Measurements from ENCODE around the gene CNTN1. TPM values are rescaled to one million over a fixed set of nuclear protein-coding genes. Genes with fewer than 3 reads are reported as not detected.

CNTN1 gene
- polyA plus RNA-seq, 1 donor from 2014 or later: 101 TPM

- Histone ChIP-seq H4K20me1 (ENCODE audit: insufficient read depth) (no peaks in the 10 kb centered on the region), H3K4me2 (ENCODE audit: low read length) (no peak overlapping the region), H3K27me3 (ENCODE audit: insufficient read depth, low read depth, low read length) (no peaks in the 10 kb centered on the region), H2AFZ (ENCODE audit: low read depth, low read length) (no peak overlapping the region), H3K79me2 (replicated peaks; ENCODE audit: insufficient read depth, low read length) (no peaks in the 10 kb centered on the region), H3K9me2 (ENCODE audit: insufficient read depth, low read length) (no peaks in the 10 kb centered on the region), H3K4me3 (ENCODE audit: low read length) (no peak overlapping the region), H3K36me3 (ENCODE audit: insufficient read depth, low read length) (no peaks in the 10 kb centered on the region), H3K9me3 (ENCODE audit: low read length) (no peaks in the 10 kb centered on the region), H3K9ac (ENCODE audit: low read length) (no peak overlapping the region), H3F3A (ENCODE audit: insufficient read depth, low read length, poor library complexity, severe bottlenecking) (no peaks in the 10 kb centered on the region), H3K27ac (ENCODE audit: low read length) (no peak overlapping the region)
- no peak for TF ChIP-seq SMC3 (conservative IDR thresholded peaks at IDR 0.05; ENCODE audit: poor library complexity)
- TF ChIP-seq RAD21 (conservative IDR thresholded peaks at IDR 0.05): no peak
- no peak for TF ChIP-seq EP300 (conservative IDR thresholded peaks at IDR 0.05; ENCODE audit: poor library complexity, severe bottlenecking)
- TF ChIP-seq MXI1 (conservative IDR thresholded peaks at IDR 0.05; ENCODE audit: poor library complexity, severe bottlenecking): no peak
- TF ChIP-seq TAF1 (IDR thresholded peaks at IDR 0.05; ENCODE audit: low read depth): no peak
- no peak for TF ChIP-seq EZH2 (IDR thresholded peaks at IDR 0.05; ENCODE audit: borderline replicate concordance, insufficient read depth, low read length, poor library complexity, severe bottlenecking)
- no peak for TF ChIP-seq POLR2AphosphoS5 (IDR thresholded peaks at IDR 0.05)
- no peak for TF ChIP-seq REST (IDR thresholded peaks at IDR 0.05; ENCODE audit: borderline replicate concordance)
- TF ChIP-seq CTCF (IDR thresholded peaks at IDR 0.05; ENCODE audit: poor library complexity, severe bottlenecking): no peak
These were observed 219.4 kb downstream of the CNTN1 start for GRCh38 chr12:40911676-40912075.

GRCh38 chr12:40915172-40915571 is 222.9 kb downstream of the CNTN1 start:
- TF ChIP-seq RAD21 (conservative IDR thresholded peaks at IDR 0.05) (no peak), SMC3 (conservative IDR thresholded peaks at IDR 0.05; ENCODE audit: poor library complexity) (no peak), EZH2 (IDR thresholded peaks at IDR 0.05; ENCODE audit: borderline replicate concordance, insufficient read depth, low read length, poor library complexity, severe bottlenecking) (no peak), POLR2AphosphoS5 (IDR thresholded peaks at IDR 0.05) (no peak), REST (IDR thresholded peaks at IDR 0.05; ENCODE audit: borderline replicate concordance) (no peak), CTCF (IDR thresholded peaks at IDR 0.05; ENCODE audit: poor library complexity, severe bottlenecking) (no peak), TAF1 (IDR thresholded peaks at IDR 0.05; ENCODE audit: low read depth) (no peak)

More at GRCh38 chr12:40915172-40915571, 222.9 kb downstream of the CNTN1 start:
- Histone ChIP-seq H3K79me2 (replicated peaks; ENCODE audit: insufficient read depth, low read length) (no peaks in the 10 kb centered on the region), H3K27me3 (ENCODE audit: insufficient read depth, low read depth, low read length) (no peaks in the 10 kb centered on the region), H3K4me2 (ENCODE audit: low read length) (no peak overlapping the region), H3K9me3 (ENCODE audit: low read length) (no peaks in the 10 kb centered on the region), H4K20me1 (ENCODE audit: insufficient read depth) (no peaks in the 10 kb centered on the region), H3F3A (ENCODE audit: insufficient read depth, low read length, poor library complexity, severe bottlenecking) (no peaks in the 10 kb centered on the region), H3K9me2 (ENCODE audit: insufficient read depth, low read length) (no peaks in the 10 kb centered on the region), H3K4me3 (ENCODE audit: low read length) (no peak overlapping the region), H2AFZ (ENCODE audit: low read depth, low read length) (no peak overlapping the region), H3K36me3 (ENCODE audit: insufficient read depth, low read length) (no peaks in the 10 kb centered on the region), H3K9ac (ENCODE audit: low read length) (no peak overlapping the region), H3K27ac (ENCODE audit: low read length) (no peak overlapping the region)

All from neural cell (in vitro differentiated cells).